ENCODE results near the gene MBOAT2. TPM values are rescaled to one million over a fixed set of nuclear protein-coding genes. Genes with fewer than 3 reads are reported as not detected.
A peak's percentile ranks its signal among the peaks of the same experiment; 100 is the strongest.
"Not testable (repeated sequence)": the region's sequence is repeated elsewhere in the genome, so short reads cannot be mapped to it uniquely, and the experiment has no call there.

Gene MBOAT2
- total and polyA plus RNA-seq, 5 experiments from 2014 or later: 0.82 to 1.8 (median 1.1) TPM; not detected in 1

- H3K9me3 Mint-ChIP-seq: peaks cover 0 to 13% (median 3%) of the 10 kb centered on the region in 9 donors
- H3K27me3 Mint-ChIP-seq, H3K4me3 Mint-ChIP-seq, DNase-seq, ATAC-seq, H3K4me1 Mint-ChIP-seq, H3K36me3 Mint-ChIP-seq: not testable (repeated sequence)
- peak overlapping the region in 1 of 10 donors; percentile 60 for H3K27ac Mint-ChIP-seq
- POLR2A ChIA-PET: interaction anchor here (0.6 kb wide), 1 partner anchor 537 kb away, joined by 6 read pairs; no protein-coding TSS in a partner anchor
Measured at GRCh38 chr2:8895087-8895912, 108.2 kb downstream of the MBOAT2 start.

GRCh38 chr2:8893978-8894820 is 109.3 kb downstream of the MBOAT2 start:
- H3K9me3 Mint-ChIP-seq: peaks cover 0 to 13% (median 3%) of the 10 kb centered on the region in 9 donors
- H3K27ac Mint-ChIP-seq: no peak overlapping the region
- peaks cover 0 to 3% (median 0%) of the 10 kb centered on the region in 3 donors for H3K36me3 Mint-ChIP-seq
- DNase-seq (no peak), ATAC-seq (no peak)
- H3K4me1 Mint-ChIP-seq: peaks cover 0 to 4% (median 0%) of the 10 kb centered on the region in 4 donors
- H3K27me3 Mint-ChIP-seq: peaks cover 0 to 3% (median 0%) of the 10 kb centered on the region in 5 donors
- POLR2A ChIA-PET: no interaction called here
- no peak overlapping the region for H3K4me3 Mint-ChIP-seq

GRCh38 chr2:8893474-8893873 is 110.0 kb downstream of the MBOAT2 start:
- DNase-seq (no peak), ATAC-seq (no peak)
- Mint-ChIP-seq H3K27me3 (peaks cover 0 to 3% (median 0%) of the 10 kb centered on the region in 5 donors), H3K27ac (no peak overlapping the region), H3K36me3 (peaks cover 0 to 3% (median 0%) of the 10 kb centered on the region in 3 donors), H3K4me1 (peaks cover 0 to 4% (median 0%) of the 10 kb centered on the region in 4 donors), H3K4me3 (no peak overlapping the region), H3K9me3 (peaks cover 0 to 13% (median 3%) of the 10 kb centered on the region in 9 donors)
- POLR2A ChIA-PET: no interaction called here

- POLR2A ChIA-PET: no interaction called here
- Mint-ChIP-seq H3K36me3 (peaks cover 0 to 3% (median 0%) of the 10 kb centered on the region in 3 donors), H3K27me3 (peaks cover 0 to 3% (median 0%) of the 10 kb centered on the region in 5 donors), H3K9me3 (peaks cover 0 to 13% (median 3%) of the 10 kb centered on the region in 9 donors), H3K4me3 (no peak overlapping the region), H3K27ac (no peak overlapping the region), H3K4me1 (peaks cover 0 to 3% (median 0%) of the 10 kb centered on the region in 4 donors)
- ATAC-seq (no peak), DNase-seq (no peak)
Measured at GRCh38 chr2:8892111-8892510, 111.4 kb downstream of the MBOAT2 start.

- ATAC-seq: no peak
- H3K9me3 Mint-ChIP-seq: peaks cover 0 to 5% (median 0%) of the 10 kb centered on the region in 9 donors
- no peaks in the 10 kb centered on the region for H3K36me3 Mint-ChIP-seq
- POLR2A ChIA-PET: no interaction called here
- H3K27me3 Mint-ChIP-seq: peaks cover 0 to 1% (median 0%) of the 10 kb centered on the region in 5 donors
- DNase-seq: no peak
- no peak overlapping the region for H3K4me3 Mint-ChIP-seq
- peaks cover 0 to 3% (median under 1%) of the 10 kb centered on the region in 4 donors for H3K4me1 Mint-ChIP-seq
- H3K27ac Mint-ChIP-seq: no peak overlapping the region
Measured at GRCh38 chr2:8889978-8890377, 113.5 kb downstream of the MBOAT2 start.

- DNase-seq: no peak
- H3K36me3 Mint-ChIP-seq: no peaks in the 10 kb centered on the region
- POLR2A ChIA-PET: no interaction called here
- peaks cover 0 to 3% (median under 1%) of the 10 kb centered on the region in 4 donors for H3K4me1 Mint-ChIP-seq
- ATAC-seq: no peak
- peaks cover 0 to 1% (median 0%) of the 10 kb centered on the region in 5 donors for H3K27me3 Mint-ChIP-seq
- no peak overlapping the region for H3K4me3 Mint-ChIP-seq
- no peak overlapping the region for H3K27ac Mint-ChIP-seq
- peaks cover 0 to 2% (median 0%) of the 10 kb centered on the region in 9 donors for H3K9me3 Mint-ChIP-seq
Measured at GRCh38 chr2:8888963-8889362, 114.5 kb downstream of the MBOAT2 start.

GRCh38 chr2:8886876-8887275 is 116.6 kb downstream of the MBOAT2 start:
- no peak for ATAC-seq
- Mint-ChIP-seq H3K9me3 (peaks cover 0 to 3% (median 1%) of the 10 kb centered on the region in 9 donors), H3K4me3 (no peak overlapping the region), H3K27me3 (peaks cover 0 to 1% (median 0%) of the 10 kb centered on the region in 5 donors), H3K36me3 (no peaks in the 10 kb centered on the region), H3K27ac (no peak overlapping the region), H3K4me1 (peaks cover 0 to 3% (median 0%) of the 10 kb centered on the region in 4 donors)
- POLR2A ChIA-PET: no interaction called here
- DNase-seq: no peak

- no peak for DNase-seq
- Mint-ChIP-seq H3K27me3 (peaks cover 0 to 1% (median under 1%) of the 10 kb centered on the region in 5 donors), H3K4me3 (no peak overlapping the region), H3K4me1 (peaks cover 0 to 3% (median 0%) of the 10 kb centered on the region in 4 donors), H3K36me3 (no peaks in the 10 kb centered on the region), H3K9me3 (peaks cover 0 to 3% (median 1%) of the 10 kb centered on the region in 9 donors), H3K27ac (no peak overlapping the region)
- ATAC-seq: no peak
- POLR2A ChIA-PET: no interaction called here
Measured at GRCh38 chr2:8886202-8886518, 117.3 kb downstream of the MBOAT2 start.

GRCh38 chr2:8885449-8886201 is 117.9 kb downstream of the MBOAT2 start:
- POLR2A ChIA-PET: no interaction called here
- H3K4me3 Mint-ChIP-seq: no peak overlapping the region

GRCh38 chr2:8884812-8885211 is 118.7 kb downstream of the MBOAT2 start:
- Mint-ChIP-seq H3K9me3 (peaks cover 0 to 3% (median 1%) of the 10 kb centered on the region in 9 donors), H3K27ac (no peak overlapping the region), H3K36me3 (no peaks in the 10 kb centered on the region), H3K27me3 (peaks cover 0 to 15% (median 3%) of the 10 kb centered on the region in 5 donors), H3K4me3 (no peak overlapping the region), H3K4me1 (peaks cover 0 to 3% (median 0%) of the 10 kb centered on the region in 4 donors)
- ATAC-seq (no peak), DNase-seq (no peak)
- POLR2A ChIA-PET: no interaction called here

More at GRCh38 chr2:8885449-8886201, 117.9 kb downstream of the MBOAT2 start:
- H3K9me3 Mint-ChIP-seq: peaks cover 0 to 3% (median 1%) of the 10 kb centered on the region in 9 donors
- H3K4me1 Mint-ChIP-seq: peaks cover 0 to 3% (median 0%) of the 10 kb centered on the region in 4 donors
- DNase-seq (no peak), ATAC-seq (no peak)
- H3K27ac Mint-ChIP-seq: no peak overlapping the region
- peaks cover 0 to 7% (median 1%) of the 10 kb centered on the region in 5 donors for H3K27me3 Mint-ChIP-seq
- H3K36me3 Mint-ChIP-seq: no peaks in the 10 kb centered on the region

GRCh38 chr2:8882094-8882493 is 121.4 kb downstream of the MBOAT2 start:
- no peak overlapping the region for H3K4me3 Mint-ChIP-seq
- H3K9me3 Mint-ChIP-seq: peaks cover 0 to 3% (median 1%) of the 10 kb centered on the region in 9 donors
- POLR2A ChIA-PET: no interaction called here
- H3K36me3 Mint-ChIP-seq: no peaks in the 10 kb centered on the region
- peaks cover 0 to 3% (median 0%) of the 10 kb centered on the region in 4 donors for H3K4me1 Mint-ChIP-seq
- peaks cover 3 to 23% (median 3%) of the 10 kb centered on the region in 5 donors for H3K27me3 Mint-ChIP-seq
- ATAC-seq: no peak
- no peak overlapping the region for H3K27ac Mint-ChIP-seq
- no peak for DNase-seq

- POLR2A ChIA-PET: no interaction called here
- no peak for DNase-seq
- Mint-ChIP-seq H3K27ac (no peak overlapping the region), H3K4me1 (no peaks in the 10 kb centered on the region), H3K36me3 (no peaks in the 10 kb centered on the region), H3K27me3 (peaks cover 3 to 23% (median 4%) of the 10 kb centered on the region in 5 donors), H3K4me3 (no peak overlapping the region), H3K9me3 (peaks cover 0 to 3% (median 0%) of the 10 kb centered on the region in 9 donors)
- no peak for ATAC-seq
Measured at GRCh38 chr2:8877894-8878293, 125.6 kb downstream of the MBOAT2 start.

All from naive thymus-derived CD8-positive, alpha-beta T cell (primary cell).